ENCODE measurements around the gene ZNF23.
"Not testable (repeated sequence)": the region's sequence is repeated elsewhere in the genome, so short reads cannot be mapped to it uniquely, and the experiment has no call there.

The ZNF23 gene
- long read RNA-seq, donor 1, full-length matches to known transcripts = 4 of 4 reads
- long read RNA-seq, donor 1, partial matches to known transcripts = 0 of 4 reads
- long read RNA-seq, donor 1, other reads (novel, unspliced or antisense) = 0 of 4 reads
- long read RNA-seq, donor 2, full-length matches to known transcripts = 6 of 6 reads
- long read RNA-seq, donor 2, partial matches to known transcripts = 0 of 6 reads
- long read RNA-seq, donor 2, other reads (novel, unspliced or antisense) = 0 of 6 reads
- long read RNA-seq, donor 3, full-length matches to known transcripts = 2 of 2 reads
- long read RNA-seq, donor 3, partial matches to known transcripts = 0 of 2 reads
- long read RNA-seq, donor 3, other reads (novel, unspliced or antisense) = 0 of 2 reads
- long read RNA-seq, donor 4, full-length matches to known transcripts = 9 of 9 reads
- long read RNA-seq, donor 4, partial matches to known transcripts = 0 of 9 reads
- long read RNA-seq, donor 4, other reads (novel, unspliced or antisense) = 0 of 9 reads
- long read RNA-seq, donor 5, full-length matches to known transcripts = 6 of 6 reads
- long read RNA-seq, donor 5, partial matches to known transcripts = 0 of 6 reads
- long read RNA-seq, donor 5, other reads (novel, unspliced or antisense) = 0 of 6 reads
- long read RNA-seq, donor 6, full-length matches to known transcripts = 3 of 3 reads
- long read RNA-seq, donor 6, partial matches to known transcripts = 0 of 3 reads
- long read RNA-seq, donor 6, other reads (novel, unspliced or antisense) = 0 of 3 reads
- long read RNA-seq, donor 7 = 0 reads
- long read RNA-seq, donor 8, full-length matches to known transcripts = 6 of 6 reads
- long read RNA-seq, donor 8, partial matches to known transcripts = 0 of 6 reads
- long read RNA-seq, donor 8, other reads (novel, unspliced or antisense) = 0 of 6 reads

- DNase-seq = peak; percentile 93
Measured at GRCh38 chr16:71461686-71462648, at the start of gene ZNF23. TSS of gene ZNF23 (minus strand) at chr16:71462247. CDS start at chr16:71456796, 5,451 bp downstream.

GRCh38 chr16:71507061-71507460 is 45.0 kb upstream of the ZNF23 start:
- DNase-seq = no peak

GRCh38 chr16:71504901-71505300 is 42.9 kb upstream of the ZNF23 start:
- no peak for DNase-seq

- DNase-seq = not testable (repeated sequence)
Measured at GRCh38 chr16:71504051-71504450, 42.0 kb upstream of the ZNF23 start.

GRCh38 chr16:71501547-71501946 is 39.5 kb upstream of the ZNF23 start:
- DNase-seq = no peak

- no peak for DNase-seq
Measured at GRCh38 chr16:71500964-71501363, 38.9 kb upstream of the ZNF23 start.

GRCh38 chr16:71499775-71500364 is 37.8 kb upstream of the ZNF23 start:
- peak; percentile 16 for DNase-seq

- no peak for DNase-seq
Measured at GRCh38 chr16:71498031-71498430, 36.0 kb upstream of the ZNF23 start.

- DNase-seq = no peak
Measured at GRCh38 chr16:71493213-71493612, 31.2 kb upstream of the ZNF23 start.

- no peak for DNase-seq
Measured at GRCh38 chr16:71492786-71493185, 30.7 kb upstream of the ZNF23 start.

GRCh38 chr16:71491054-71491453 is 29.0 kb upstream of the ZNF23 start:
- no peak for DNase-seq

- DNase-seq = no peak
Measured at GRCh38 chr16:71490361-71490760, 28.3 kb upstream of the ZNF23 start.

GRCh38 chr16:71489122-71489521 is 27.1 kb upstream of the ZNF23 start, which contains the start of gene ZNF19:
TSS of gene ZNF19 (minus strand) at chr16:71489324. CDS start at chr16:71482114, 7,210 bp downstream.
- no peak for DNase-seq

- DNase-seq = peak; percentile 90
Measured at GRCh38 chr16:71484006-71484893, 22.2 kb upstream of the ZNF23 start.

- DNase-seq = no peak
Measured at GRCh38 chr16:71482569-71482968, 20.5 kb upstream of the ZNF23 start.

GRCh38 chr16:71480956-71481355 is 18.9 kb upstream of the ZNF23 start:
- no peak for DNase-seq

- DNase-seq = no peak
Measured at GRCh38 chr16:71479420-71479819, 17.4 kb upstream of the ZNF23 start.

GRCh38 chr16:71476457-71477124 is 14.5 kb upstream of the ZNF23 start:
- no peak for DNase-seq

- DNase-seq = no peak
Measured at GRCh38 chr16:71474864-71475263, 12.8 kb upstream of the ZNF23 start.

GRCh38 chr16:71473891-71474290 is 11.8 kb upstream of the ZNF23 start:
- DNase-seq = no peak
